ENCODE data around the gene VDAC1. TPM values are rescaled to one million over a fixed set of nuclear protein-coding genes. Genes with fewer than 3 reads are reported as not detected.
"Not testable (repeated sequence)": the region's sequence is repeated elsewhere in the genome, so short reads cannot be mapped to it uniquely, and the experiment has no call there.

VDAC1 gene
- polyA plus RNA-seq, 6 donors from 2014 or later: 76.4 to 88.7 (median 79.2) TPM

DNA sequence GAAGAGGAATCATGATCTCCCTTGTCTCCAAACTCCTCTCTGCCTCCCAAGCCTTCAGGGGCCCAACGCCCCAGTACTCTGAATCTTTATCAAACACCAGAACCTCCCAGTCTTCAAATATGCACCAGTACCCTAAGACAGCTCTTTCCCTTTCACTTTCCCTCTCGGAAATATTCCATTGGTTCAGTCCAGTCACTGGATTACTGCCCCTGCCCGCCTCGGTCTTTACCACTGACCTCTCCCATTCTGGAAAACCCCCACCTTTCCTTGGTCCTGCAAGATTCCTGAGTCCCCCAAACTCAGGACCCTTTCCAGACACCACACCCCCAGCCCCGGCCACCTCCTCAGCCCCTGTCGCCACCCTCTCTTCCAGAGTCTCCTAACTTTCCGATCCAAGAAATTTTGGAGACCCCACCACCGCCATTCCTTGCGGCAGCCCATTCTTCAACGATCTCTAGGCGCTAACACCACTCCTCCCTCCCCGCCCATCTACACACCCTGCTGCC is 37.0 kb downstream of the VDAC1 start:
- H3K27me3 Mint-ChIP-seq: no peaks in the 10 kb centered on the region
- ATAC-seq (ENCODE audit: low read depth in 2 of 2) (peak; percentile 14 to 15), DNase-seq (no peak)
- peak overlapping the region; percentile 95 to 99 (median 98) for H3K4me3 Mint-ChIP-seq
- peaks cover 0 to 2% (median 0%) of the 10 kb centered on the region in 7 donors for H3K9me3 Mint-ChIP-seq
- peak overlapping the region; percentile 98 to 100 (median 99) for H3K27ac Mint-ChIP-seq
- H3K4me1 Mint-ChIP-seq: peaks cover 32 to 78% (median 44%) of the 10 kb centered on the region in 3 donors
- H3K36me3 Mint-ChIP-seq: peaks cover 0 to 6% of the 10 kb centered on the region in 2 donors

DNA sequence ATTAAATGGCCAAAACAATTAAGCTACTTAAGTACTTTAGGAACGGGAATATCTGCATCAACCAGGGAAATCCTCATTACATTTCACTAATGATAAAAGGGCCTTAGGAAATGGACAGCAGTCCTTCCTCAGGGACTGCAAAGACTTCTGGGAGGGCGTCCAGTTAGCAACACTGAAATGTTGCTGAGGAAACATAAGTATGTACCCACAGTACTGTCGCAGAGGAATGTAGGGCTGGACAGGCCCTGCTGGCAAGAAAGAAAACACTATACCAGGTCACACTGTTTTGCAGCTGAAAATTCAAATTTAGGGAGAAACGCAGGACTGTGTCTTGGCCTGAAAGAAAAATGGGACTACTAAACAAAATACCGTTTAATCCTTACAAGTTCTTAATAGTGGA is 37.7 kb downstream of the VDAC1 start:
- Mint-ChIP-seq H3K36me3 (peaks cover 0 to 6% of the 10 kb centered on the region in 2 donors), H3K27me3 (no peaks in the 10 kb centered on the region), H3K27ac (peak overlapping the region; percentile 39 to 100 (median 99)), H3K4me3 (peak overlapping the region; percentile 81 to 99 (median 98)), H3K4me1 (peaks cover 38 to 83% (median 50%) of the 10 kb centered on the region in 3 donors), H3K9me3 (peaks cover 0 to 2% (median 0%) of the 10 kb centered on the region in 7 donors)
- DNase-seq (no peak), ATAC-seq (ENCODE audit: low read depth in 2 of 2) (no peak)

DNA sequence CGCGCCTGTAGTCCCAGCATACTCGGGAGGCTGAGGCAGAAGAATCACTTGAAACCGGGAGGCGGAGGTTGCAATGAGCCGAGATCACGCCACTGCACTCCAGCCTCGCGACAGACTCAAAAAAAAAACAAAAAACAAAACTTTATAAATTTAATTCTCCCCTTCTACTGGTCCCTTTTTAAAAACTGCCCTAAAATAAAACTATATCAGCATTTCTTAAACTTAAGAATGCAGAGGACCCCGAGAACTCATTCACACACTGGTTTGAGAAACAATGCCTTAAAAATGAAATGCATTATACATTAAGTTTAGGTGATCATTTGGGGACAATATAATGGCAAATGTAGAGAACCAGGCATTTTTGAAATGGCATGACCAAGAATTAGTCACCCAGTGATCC is 38.7 kb downstream of the VDAC1 start:
- H3K4me1 Mint-ChIP-seq: peaks cover 39 to 83% (median 52%) of the 10 kb centered on the region in 3 donors
- peak overlapping the region in 2 of 8 donors; percentile 95 to 99 for H3K4me3 Mint-ChIP-seq
- DNase-seq (no peak), ATAC-seq (ENCODE audit: low read depth in 2 of 2) (no peak)
- H3K27me3 Mint-ChIP-seq: no peaks in the 10 kb centered on the region
- peak overlapping the region in 2 of 6 donors; percentile 35 to 52 for H3K27ac Mint-ChIP-seq
- peaks cover 0 to 6% of the 10 kb centered on the region in 2 donors for H3K36me3 Mint-ChIP-seq
- peaks cover 0 to 2% (median 0%) of the 10 kb centered on the region in 7 donors for H3K9me3 Mint-ChIP-seq

DNA sequence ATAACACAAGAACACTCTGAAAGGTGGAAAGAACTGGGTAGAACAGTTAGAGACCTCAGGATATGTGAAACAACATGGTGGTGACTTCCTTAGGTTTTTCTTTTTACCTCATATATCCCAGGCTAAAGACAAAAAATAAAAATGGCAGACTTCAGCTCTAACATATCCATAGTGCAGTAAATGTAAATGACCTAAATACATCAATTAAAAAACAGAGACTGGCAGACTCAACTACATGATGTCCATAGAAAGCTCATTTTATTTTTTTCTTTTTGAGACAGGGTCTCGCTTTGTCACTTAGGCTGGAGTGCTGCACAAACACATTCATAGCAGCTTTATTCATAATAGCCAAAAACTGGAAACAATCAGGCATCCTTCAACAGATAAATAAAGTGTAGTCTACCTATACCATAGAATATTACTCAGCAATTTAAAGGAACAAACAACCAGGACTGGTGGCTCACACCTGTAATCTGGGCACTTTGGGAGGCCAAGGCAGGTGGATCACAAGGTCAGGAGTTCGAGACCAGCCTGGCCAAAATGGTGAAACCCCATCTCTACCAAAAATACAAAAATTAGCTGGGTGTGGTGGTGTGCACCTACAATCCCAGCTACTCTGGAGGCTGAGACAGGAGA is 41.2 kb downstream of the VDAC1 start:
- peak overlapping the region in 4 of 6 donors; percentile 31 to 69 (median 44) for H3K27ac Mint-ChIP-seq
- H3K27me3 Mint-ChIP-seq: no peaks in the 10 kb centered on the region
- peaks cover 0 to 2% (median 0%) of the 10 kb centered on the region in 7 donors for H3K9me3 Mint-ChIP-seq
- H3K4me3 Mint-ChIP-seq: peak overlapping the region in 1 of 8 donors; percentile 40
- H3K4me1 Mint-ChIP-seq: peaks cover 39 to 77% (median 52%) of the 10 kb centered on the region in 3 donors
- peaks cover 4 to 18% of the 10 kb centered on the region in 2 donors for H3K36me3 Mint-ChIP-seq
- DNase-seq (no peak), ATAC-seq (ENCODE audit: low read depth in 2 of 2) (no peak)

DNA sequence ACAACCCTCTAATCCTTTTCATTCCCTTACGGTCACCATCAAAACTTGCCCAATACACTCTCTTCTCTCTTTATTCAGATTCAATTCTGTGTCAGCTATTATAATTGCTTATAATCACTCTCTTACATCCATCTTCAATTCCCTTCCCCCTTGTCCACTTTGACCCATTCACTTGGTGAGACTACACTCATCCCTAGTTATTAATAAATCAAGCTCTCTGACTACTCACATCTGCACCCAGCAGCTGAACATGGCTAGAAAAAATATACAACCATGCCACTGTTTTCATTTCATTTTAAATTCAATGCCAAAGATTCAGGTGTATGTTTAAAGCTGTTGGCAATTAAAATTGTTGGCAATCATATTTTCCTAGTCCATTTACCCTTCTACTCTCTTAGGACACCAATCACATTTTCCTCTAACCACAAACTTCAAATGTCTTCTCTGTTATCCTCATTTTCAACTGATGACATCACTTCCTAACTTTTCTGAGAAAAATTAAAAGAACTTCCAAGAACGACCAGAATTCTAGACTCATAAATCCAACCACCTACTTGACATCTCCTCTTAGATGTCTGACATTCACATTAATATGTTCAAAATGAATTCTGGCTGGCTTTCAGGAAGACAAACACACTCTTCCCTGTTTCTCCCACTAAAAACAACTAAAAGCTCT is 41.8 kb downstream of the VDAC1 start:
- peaks cover 0 to 2% (median 0%) of the 10 kb centered on the region in 7 donors for H3K9me3 Mint-ChIP-seq
- peaks cover 34 to 71% (median 46%) of the 10 kb centered on the region in 3 donors for H3K4me1 Mint-ChIP-seq
- H3K4me3 Mint-ChIP-seq: peak overlapping the region in 3 of 8 donors; percentile 0 to 40 (median 22)
- peaks cover 4 to 18% of the 10 kb centered on the region in 2 donors for H3K36me3 Mint-ChIP-seq
- H3K27me3 Mint-ChIP-seq: no peaks in the 10 kb centered on the region
- ATAC-seq (ENCODE audit: low read depth in 2 of 2) (no peak), DNase-seq (no peak)
- peak overlapping the region; percentile 31 to 83 (median 51) for H3K27ac Mint-ChIP-seq

DNA sequence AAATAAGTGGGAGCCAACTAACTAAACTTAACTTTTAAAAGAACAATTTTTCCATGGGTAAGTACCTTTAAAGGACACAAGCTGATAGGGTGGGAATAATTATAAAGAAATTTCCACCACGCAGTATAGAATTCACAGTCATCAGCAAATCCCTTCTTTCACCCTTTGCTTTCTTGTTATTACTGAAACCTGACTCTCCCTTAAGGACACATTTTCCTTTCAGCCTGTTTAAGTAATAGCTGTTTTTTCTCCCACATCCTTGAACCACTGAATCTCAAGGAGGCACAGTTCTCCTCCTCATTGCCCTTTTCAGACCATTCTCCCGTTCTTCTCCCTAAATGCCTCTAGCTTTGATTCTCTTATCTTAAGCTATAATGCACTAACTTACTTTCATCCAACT is 42.6 kb downstream of the VDAC1 start:
- H3K9me3 Mint-ChIP-seq: peaks cover 0 to 2% (median 0%) of the 10 kb centered on the region in 7 donors
- H3K4me1 Mint-ChIP-seq: peaks cover 31 to 71% (median 47%) of the 10 kb centered on the region in 3 donors
- H3K4me3 Mint-ChIP-seq: peak overlapping the region in 1 of 8 donors; percentile 22
- no peaks in the 10 kb centered on the region for H3K27me3 Mint-ChIP-seq
- ATAC-seq (ENCODE audit: low read depth in 2 of 2): no peak
- H3K36me3 Mint-ChIP-seq: peaks cover 4 to 18% of the 10 kb centered on the region in 2 donors
- H3K27ac Mint-ChIP-seq: peak overlapping the region in 4 of 6 donors; percentile 5 to 83 (median 38)
- no peak for DNase-seq

DNA sequence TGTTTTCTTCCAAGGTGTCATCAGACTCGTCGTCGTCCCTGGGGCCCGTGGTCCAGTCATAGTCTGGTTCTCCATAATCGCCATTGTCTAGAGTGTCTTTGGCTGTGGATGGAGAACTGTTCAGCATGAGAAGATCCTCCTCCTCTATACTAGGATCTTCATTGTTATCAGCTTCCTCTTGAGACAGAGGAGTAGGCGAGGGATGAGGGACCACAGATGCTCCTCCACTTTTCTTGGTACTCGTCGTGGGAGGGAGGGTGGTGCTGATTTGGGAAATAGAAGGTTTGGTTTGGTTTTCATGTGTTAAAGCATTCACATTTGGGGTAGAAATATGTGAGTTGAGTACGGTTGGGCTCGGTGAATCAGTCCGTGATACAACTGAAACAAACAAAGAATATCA is 45.1 kb downstream of the VDAC1 start:
- DNase-seq (no peak), ATAC-seq (ENCODE audit: low read depth in 2 of 2) (no peak)
- Mint-ChIP-seq H3K27me3 (no peaks in the 10 kb centered on the region), H3K9me3 (peaks cover 0 to 2% (median 0%) of the 10 kb centered on the region in 7 donors), H3K27ac (peak overlapping the region; percentile 47 to 75 (median 71)), H3K4me1 (peaks cover 27 to 56% (median 37%) of the 10 kb centered on the region in 3 donors), H3K36me3 (peaks cover 8 to 27% of the 10 kb centered on the region in 2 donors), H3K4me3 (peak overlapping the region in 3 of 8 donors; percentile 15 to 70 (median 32))

DNA sequence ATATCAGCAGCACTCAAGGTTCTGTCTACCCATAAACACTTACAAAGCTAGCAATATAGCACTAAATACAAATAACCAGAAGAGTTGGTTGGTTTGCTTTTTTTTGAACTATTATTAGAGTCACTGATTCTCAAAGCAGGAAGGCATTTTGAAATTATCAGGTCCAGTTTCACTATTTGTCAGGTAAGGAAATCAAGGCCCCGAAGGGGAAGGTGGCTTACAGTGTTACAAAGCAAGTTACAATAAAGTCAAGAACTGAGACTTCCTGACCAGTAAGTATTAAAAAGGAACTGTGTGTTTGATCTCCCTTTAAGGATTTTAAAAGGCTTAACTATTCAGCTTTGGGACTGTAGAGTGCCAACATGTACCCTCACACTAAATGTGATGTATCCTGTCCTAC is 47.2 kb downstream of the VDAC1 start:
- Mint-ChIP-seq H3K36me3 (peaks cover 14 to 24% of the 10 kb centered on the region in 2 donors), H3K4me1 (peaks cover 22 to 45% (median 26%) of the 10 kb centered on the region in 3 donors), H3K27ac (peak overlapping the region; percentile 36 to 89 (median 72)), H3K4me3 (peak overlapping the region in 6 of 8 donors; percentile 5 to 57 (median 32)), H3K9me3 (no peaks in the 10 kb centered on the region), H3K27me3 (no peaks in the 10 kb centered on the region)
- DNase-seq (no peak), ATAC-seq (ENCODE audit: low read depth in 2 of 2) (peak; percentile 41 to 73)

DNA sequence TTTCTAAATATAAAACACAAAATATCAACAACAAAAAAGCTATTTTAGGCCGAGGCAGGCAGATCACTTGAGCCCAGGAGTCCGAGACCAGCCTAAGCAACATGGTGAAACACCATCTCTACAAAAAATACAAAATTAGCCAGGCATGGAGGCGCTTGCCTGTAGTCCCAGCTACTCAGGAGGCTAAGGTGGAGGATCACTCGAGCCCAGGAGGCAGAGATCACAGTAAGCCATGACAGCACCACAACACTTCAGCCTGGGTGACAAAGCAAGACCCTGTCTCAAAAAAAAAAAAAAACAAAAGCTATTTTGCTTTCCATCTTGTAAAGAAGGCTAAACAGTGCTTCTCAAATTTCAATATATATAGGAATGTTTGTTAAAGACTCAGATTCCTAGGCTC is 47.7 kb downstream of the VDAC1 start:
- Mint-ChIP-seq H3K27me3 (no peaks in the 10 kb centered on the region), H3K36me3 (peaks cover 14 to 24% of the 10 kb centered on the region in 2 donors), H3K4me1 (peaks cover 17 to 41% (median 21%) of the 10 kb centered on the region in 3 donors), H3K4me3 (peak overlapping the region in 7 of 8 donors; percentile 15 to 73 (median 43)), H3K27ac (peak overlapping the region; percentile 12 to 89 (median 72)), H3K9me3 (no peaks in the 10 kb centered on the region)
- ATAC-seq (ENCODE audit: low read depth in 2 of 2) (peak in 1 of 2 donors; percentile 24), DNase-seq (no peak)

DNA sequence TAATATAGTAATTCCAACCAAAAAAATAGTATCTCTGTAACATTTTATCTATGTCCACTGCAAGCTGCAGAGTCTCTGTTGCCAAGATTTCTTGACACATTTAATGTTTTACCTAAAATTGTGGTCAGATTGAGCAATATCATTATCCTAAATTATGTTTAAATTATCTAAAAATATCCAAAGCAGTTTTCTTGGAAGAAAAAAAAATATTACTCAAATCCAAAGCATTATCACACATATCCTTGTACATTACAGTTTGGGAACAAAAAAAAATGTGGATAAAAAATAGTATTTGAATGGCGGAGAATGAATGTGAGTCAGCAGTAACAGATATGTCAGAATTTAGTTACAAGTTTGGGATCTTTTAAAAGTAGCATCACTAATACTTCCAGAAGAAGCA is 48.6 kb downstream of the VDAC1 start:
- H3K27me3 Mint-ChIP-seq; DNase-seq; H3K27ac Mint-ChIP-seq; H3K9me3 Mint-ChIP-seq; H3K4me3 Mint-ChIP-seq; ATAC-seq (ENCODE audit: low read depth in 2 of 2): not testable (repeated sequence)
- Mint-ChIP-seq H3K4me1 (peaks cover 17 to 42% (median 20%) of the 10 kb centered on the region in 3 donors), H3K36me3 (peaks cover 14 to 24% of the 10 kb centered on the region in 2 donors)

DNA sequence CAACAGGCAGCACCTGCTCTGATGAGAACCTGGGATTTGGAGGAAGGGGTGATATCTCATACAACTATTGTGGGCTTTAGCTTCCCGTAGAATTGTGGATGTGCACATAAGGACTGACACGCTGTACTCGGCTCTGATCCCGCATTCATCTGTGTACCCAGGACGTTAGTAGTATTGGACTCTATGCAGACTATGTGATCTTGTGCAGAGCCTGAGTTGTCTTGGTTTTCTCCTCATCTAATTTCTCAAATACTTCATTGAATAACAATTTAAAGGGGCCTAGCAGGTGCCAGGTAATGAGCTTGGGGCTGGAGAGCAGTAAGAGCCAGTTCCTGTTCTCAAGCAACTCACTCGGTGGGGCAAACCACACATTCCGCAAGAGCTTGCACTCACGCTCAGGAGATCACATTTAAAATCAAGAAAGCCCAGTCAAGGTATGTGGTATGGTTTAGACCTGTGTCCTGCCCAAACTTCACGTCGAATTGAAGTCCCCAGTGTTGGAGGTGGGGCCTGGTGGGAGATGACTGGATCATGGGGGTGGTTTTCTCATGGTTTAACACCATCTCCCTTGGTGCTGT is 51.1 kb downstream of the VDAC1 start:
- Mint-ChIP-seq H3K4me3 (no peak overlapping the region), H3K4me1 (peaks cover 8 to 26% (median 10%) of the 10 kb centered on the region in 3 donors), H3K9me3 (no peaks in the 10 kb centered on the region), H3K27me3 (no peaks in the 10 kb centered on the region), H3K36me3 (peaks cover 10 to 12% of the 10 kb centered on the region in 2 donors), H3K27ac (peak overlapping the region in 4 of 6 donors; percentile 36 to 90 (median 64))
- no peak for DNase-seq
- no peak for ATAC-seq (ENCODE audit: low read depth in 2 of 2)

DNA sequence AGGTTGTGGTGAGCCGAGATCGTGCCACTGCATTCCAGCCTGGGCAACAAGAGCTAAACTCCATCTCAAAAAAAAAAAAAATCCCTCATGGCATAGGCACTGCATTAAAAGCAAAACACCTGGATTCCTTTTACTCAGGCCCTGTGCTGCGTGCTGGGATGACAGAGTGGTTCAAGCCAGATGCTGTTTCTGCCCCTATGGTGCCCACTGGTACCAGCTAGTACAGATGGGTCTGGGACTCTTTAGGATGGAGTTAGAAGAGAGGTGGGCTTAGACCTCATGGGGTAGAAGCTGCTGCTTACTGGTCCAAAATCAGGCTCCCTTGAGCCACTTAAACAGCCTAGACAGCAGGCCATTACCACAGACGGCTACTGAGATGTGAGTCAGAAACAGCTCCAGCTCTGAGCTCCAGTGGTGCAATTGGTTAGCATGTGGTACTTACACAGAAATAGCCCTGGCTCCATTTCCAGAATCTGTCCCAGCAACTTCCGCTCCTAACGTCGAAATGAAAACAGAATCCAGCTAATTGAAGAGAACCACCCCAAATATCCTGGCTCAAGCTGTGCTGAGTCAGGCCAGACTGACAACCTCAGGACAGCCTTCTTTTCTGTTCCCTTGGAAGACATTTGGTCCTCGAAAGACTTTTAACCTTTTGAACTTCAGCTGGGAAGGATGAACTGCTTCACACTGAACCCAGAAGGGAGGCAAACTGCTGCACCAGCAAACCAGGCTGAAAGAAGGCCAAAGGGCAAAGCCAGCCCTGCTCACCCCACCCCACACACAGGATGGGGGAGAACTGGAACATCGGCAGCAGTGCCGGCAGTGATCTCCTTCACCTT is 51.8 kb downstream of the VDAC1 start:
- DNase-seq (no peak), ATAC-seq (ENCODE audit: low read depth in 2 of 2) (no peak)
- Mint-ChIP-seq H3K27ac (peak overlapping the region in 2 of 6 donors; percentile 74 to 76), H3K9me3 (no peaks in the 10 kb centered on the region), H3K4me1 (peaks cover 8 to 25% (median 9%) of the 10 kb centered on the region in 3 donors), H3K4me3 (no peak overlapping the region), H3K27me3 (no peaks in the 10 kb centered on the region), H3K36me3 (peaks cover 10 to 12% of the 10 kb centered on the region in 2 donors)
